Parathyroid adenoma (tissue), 2 donors: ENCODE data around the gene NXPH2.
"Not testable (repeated sequence)": the region's sequence is repeated elsewhere in the genome, so short reads cannot be mapped to it uniquely, and the experiment has no call there.

Experiments used
- H2AFZ ChIP-seq: fragments of 300-600 bp; sonication (generic); one replicate; pipeline ENCODE4 v1.7.0; 2017; ENCODE audit warnings: antibody characterized with exemption, mild to moderate bottlenecking
- H3K27ac ChIP-seq: fragments of 300-600 bp; sonication (generic); one replicate; pipeline ENCODE4 v1.7.0; 2017
- H3K27me3 ChIP-seq: fragments of 300-600 bp; sonication (generic); one replicate; pipeline ENCODE4 v1.7.0; 2017; ENCODE audit warnings: low read length; ENCODE audit not compliant: control insufficient read depth, insufficient read depth
- H3K36me3 ChIP-seq: fragments of 300-600 bp; sonication (generic); one replicate; pipeline ENCODE4 v1.7.0; 2017; ENCODE audit warnings: low read length; ENCODE audit not compliant: control insufficient read depth, insufficient read depth
- H3K4me1 ChIP-seq: fragments of 300-600 bp; sonication (generic); one replicate; pipeline ENCODE4 v1.7.0; 2017; ENCODE audit warnings: control low read depth
- H3K4me2 ChIP-seq: fragments of 300-600 bp; sonication (generic); one replicate; pipeline ENCODE4 v1.7.0; 2017; ENCODE audit warnings: low read length
- H3K4me3 ChIP-seq: fragments of 300-600 bp; sonication (generic); one replicate; pipeline ENCODE4 v1.7.0; 2017; ENCODE audit warnings: low read depth, low read length
- H3K79me2 ChIP-seq: fragments of 300-600 bp; sonication (generic); one replicate; pipeline ENCODE4 v1.7.0; 2017; ENCODE audit warnings: control low read depth
- H3K9ac ChIP-seq: fragments of 300-600 bp; sonication (generic); one replicate; pipeline ENCODE4 v1.7.0; 2017; ENCODE audit warnings: mild to moderate bottlenecking
- H3K9me3 ChIP-seq: fragments of 300-600 bp; sonication (generic); one replicate; pipeline ENCODE4 v1.7.0; 2017; ENCODE audit warnings: low read length; ENCODE audit not compliant: control insufficient read depth
- TF ChIP-seq, protein P1 (sequence below): fragments of 300-600 bp; sonication (generic); IDR thresholded peaks from one replicate; pipeline ENCODE4 v1.7.0; 2017; ENCODE audit warnings: antibody characterized with exemption, mild to moderate bottlenecking
- donor health status: primary hyperparathyroidism.

NXPH2 gene

DNA sequence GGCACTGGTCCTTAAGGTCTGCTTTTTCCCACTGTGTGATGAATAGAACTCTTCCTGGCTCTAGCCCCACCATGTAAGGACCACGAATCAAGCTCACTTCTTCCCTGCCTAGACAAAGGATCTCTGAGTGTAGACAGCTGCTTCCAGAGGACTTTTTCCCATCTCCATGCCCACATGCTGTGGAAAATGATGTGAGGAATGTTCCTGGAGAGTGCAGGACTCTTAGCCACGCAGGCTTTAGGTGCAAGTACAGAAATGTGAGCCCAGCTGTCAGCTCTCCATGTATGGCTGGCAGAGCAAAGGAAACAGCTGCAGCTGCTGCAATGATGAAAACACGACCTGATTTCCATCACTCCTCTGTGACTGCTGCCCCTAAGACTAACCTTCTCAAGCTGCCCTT is 35.5 kb downstream of the NXPH2 start:
- no peak overlapping the region for H3K27ac ChIP-seq
- TF ChIP-seq, protein P1, sequence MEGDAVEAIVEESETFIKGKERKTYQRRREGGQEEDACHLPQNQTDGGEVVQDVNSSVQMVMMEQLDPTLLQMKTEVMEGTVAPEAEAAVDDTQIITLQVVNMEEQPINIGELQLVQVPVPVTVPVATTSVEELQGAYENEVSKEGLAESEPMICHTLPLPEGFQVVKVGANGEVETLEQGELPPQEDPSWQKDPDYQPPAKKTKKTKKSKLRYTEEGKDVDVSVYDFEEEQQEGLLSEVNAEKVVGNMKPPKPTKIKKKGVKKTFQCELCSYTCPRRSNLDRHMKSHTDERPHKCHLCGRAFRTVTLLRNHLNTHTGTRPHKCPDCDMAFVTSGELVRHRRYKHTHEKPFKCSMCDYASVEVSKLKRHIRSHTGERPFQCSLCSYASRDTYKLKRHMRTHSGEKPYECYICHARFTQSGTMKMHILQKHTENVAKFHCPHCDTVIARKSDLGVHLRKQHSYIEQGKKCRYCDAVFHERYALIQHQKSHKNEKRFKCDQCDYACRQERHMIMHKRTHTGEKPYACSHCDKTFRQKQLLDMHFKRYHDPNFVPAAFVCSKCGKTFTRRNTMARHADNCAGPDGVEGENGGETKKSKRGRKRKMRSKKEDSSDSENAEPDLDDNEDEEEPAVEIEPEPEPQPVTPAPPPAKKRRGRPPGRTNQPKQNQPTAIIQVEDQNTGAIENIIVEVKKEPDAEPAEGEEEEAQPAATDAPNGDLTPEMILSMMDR = no peak
- H2AFZ ChIP-seq = no peak overlapping the region
- no peaks in the 10 kb centered on the region for H3K79me2 ChIP-seq
- H3K27me3 ChIP-seq = no peaks in the 10 kb centered on the region
- no peaks in the 10 kb centered on the region for H3K4me1 ChIP-seq
- H3K36me3 ChIP-seq = no peaks in the 10 kb centered on the region
- no peak overlapping the region for H3K4me3 ChIP-seq
- H3K4me2 ChIP-seq = no peak overlapping the region
- H3K9me3 ChIP-seq = no peaks in the 10 kb centered on the region
- H3K9ac ChIP-seq = no peak overlapping the region

- Histone ChIP-seq H3K27me3 (no peaks in the 10 kb centered on the region), H3K4me2 (no peak overlapping the region), H3K4me3 (no peak overlapping the region), H3K36me3 (no peaks in the 10 kb centered on the region), H3K9ac (no peak overlapping the region), H3K79me2 (no peaks in the 10 kb centered on the region), H3K4me1 (no peaks in the 10 kb centered on the region), H3K9me3 (no peaks in the 10 kb centered on the region), H2AFZ (no peak overlapping the region), H3K27ac (no peak overlapping the region)
- TF ChIP-seq, protein P1 = no peak
Measured at GRCh38 chr2:138742441-138743057, 37.6 kb downstream of the NXPH2 start.

- Histone ChIP-seq H3K4me2 (no peak overlapping the region), H3K4me3 (no peak overlapping the region), H3K27ac (no peak overlapping the region), H3K9me3 (no peaks in the 10 kb centered on the region), H3K79me2 (no peaks in the 10 kb centered on the region), H3K9ac (no peak overlapping the region), H3K36me3 (no peaks in the 10 kb centered on the region), H2AFZ (no peak overlapping the region), H3K4me1 (no peaks in the 10 kb centered on the region), H3K27me3 (no peaks in the 10 kb centered on the region)
- TF ChIP-seq, protein P1 = no peak
Measured at GRCh38 chr2:138741851-138742250, 38.3 kb downstream of the NXPH2 start.

DNA sequence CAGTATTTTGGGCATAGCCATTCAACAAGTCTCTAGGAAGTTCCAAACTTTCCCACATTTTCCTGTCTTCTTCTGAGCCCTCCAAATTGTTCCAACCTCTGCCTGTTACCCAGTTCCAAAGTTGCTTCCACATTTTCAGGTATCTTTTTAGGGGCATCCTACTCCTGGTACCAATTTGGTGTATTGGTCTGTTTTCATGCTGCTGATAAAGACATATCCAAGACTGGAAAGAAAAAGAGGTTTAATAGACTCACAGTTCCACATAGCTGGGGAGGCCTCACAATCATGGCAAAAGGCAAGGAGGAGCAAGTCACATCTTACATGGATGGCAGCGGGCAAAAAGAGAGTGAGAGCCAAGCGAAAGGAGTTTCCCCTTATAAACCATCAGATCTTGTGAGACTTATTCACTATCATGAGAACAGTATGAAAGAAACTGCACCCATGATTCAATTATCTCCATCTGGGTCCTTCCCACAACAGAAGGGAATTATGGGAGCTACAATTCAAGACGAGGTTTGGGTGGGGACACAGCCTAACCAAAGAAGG is 43.1 kb downstream of the NXPH2 start:
- H3K79me2 ChIP-seq, H3K9me3 ChIP-seq, H3K36me3 ChIP-seq, H3K4me3 ChIP-seq, H3K27me3 ChIP-seq, H3K4me1 ChIP-seq, H3K27ac ChIP-seq, H2AFZ ChIP-seq, H3K4me2 ChIP-seq, H3K9ac ChIP-seq: not testable (repeated sequence)

DNA sequence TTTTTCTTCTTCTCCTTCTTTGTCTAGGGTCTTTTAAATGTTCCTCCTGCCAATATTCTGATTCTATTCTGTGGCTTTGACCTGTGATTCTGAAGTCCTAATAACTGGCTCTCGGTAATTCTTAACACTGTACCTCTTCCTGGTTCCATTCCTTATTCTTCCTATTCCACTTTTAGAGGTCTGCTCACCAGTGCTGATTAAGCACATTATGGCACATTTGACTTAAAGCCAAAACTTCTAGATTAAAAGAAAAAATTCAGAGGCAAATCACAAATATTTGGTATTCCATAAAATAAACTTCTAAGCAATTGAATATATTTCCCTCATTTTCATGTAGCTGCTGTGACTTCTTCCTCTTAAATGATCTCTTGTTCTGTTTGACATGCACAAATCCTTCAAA is 47.5 kb downstream of the NXPH2 start:
- Histone ChIP-seq H3K79me2 (no peaks in the 10 kb centered on the region), H3K36me3 (no peaks in the 10 kb centered on the region), H3K4me1 (no peaks in the 10 kb centered on the region), H2AFZ (no peak overlapping the region), H3K4me3 (no peak overlapping the region), H3K27ac (no peak overlapping the region), H3K9ac (no peak overlapping the region), H3K9me3 (no peaks in the 10 kb centered on the region), H3K27me3 (no peaks in the 10 kb centered on the region), H3K4me2 (no peak overlapping the region)
- TF ChIP-seq, protein P1 = no peak
